ENCODE data around the gene PDCL2. TPM values are rescaled to one million over a fixed set of nuclear protein-coding genes. Genes with fewer than 3 reads are reported as not detected.
"Not testable (repeated sequence)": the region's sequence is repeated elsewhere in the genome, so short reads cannot be mapped to it uniquely, and the experiment has no call there.

The PDCL2 gene
- total RNA-seq, 3 donors from 2014 or later (not counting 1 experiment from before 2014, with no cell fraction given), result not detected

DNA sequence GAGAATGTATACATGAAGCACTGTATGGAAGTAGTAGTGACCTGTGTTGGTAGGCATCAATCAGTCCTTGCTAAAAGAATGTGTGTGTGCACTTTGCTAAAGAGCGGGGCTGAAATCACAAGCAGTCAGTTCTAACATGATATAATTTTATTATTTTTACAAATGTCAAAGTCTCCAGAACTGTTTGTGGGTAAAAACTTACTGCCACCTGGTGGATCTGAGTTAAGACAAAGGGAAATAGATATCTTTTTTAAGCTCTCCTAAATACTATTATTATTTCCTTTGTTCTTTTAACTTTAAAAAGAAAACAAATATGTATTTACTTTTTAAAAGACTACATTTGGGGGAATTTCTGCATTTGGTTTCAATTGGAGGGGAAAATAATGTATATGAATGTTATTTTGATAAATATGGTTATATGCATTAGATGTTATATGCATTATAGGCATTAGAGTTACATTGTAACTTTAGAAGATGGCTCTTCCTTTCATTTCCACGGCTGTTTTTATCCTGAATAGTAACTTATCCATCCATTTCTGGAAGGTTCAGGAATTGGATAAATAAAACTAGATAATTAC, 37.5 kb downstream of the PDCL2 start:
- Histone ChIP-seq H3K9me3 (ENCODE audit: control insufficient read depth, insufficient read depth, low read length) (no peaks in the 10 kb centered on the region), H3K4me1 (ENCODE audit: control insufficient read depth, insufficient read depth, low read length) (no peaks in the 10 kb centered on the region), H3K36me3 (ENCODE audit: control insufficient read depth, insufficient read depth, low read length) (no peaks in the 10 kb centered on the region), H3K27me3 (ENCODE audit: control insufficient read depth, insufficient read depth, low read length) (no peaks in the 10 kb centered on the region), H3K4me3 (ENCODE audit: low read length) (no peak overlapping the region), H3K27ac (ENCODE audit: low read length) (no peak overlapping the region)
- H3K27ac Mint-ChIP-seq, result no peak overlapping the region
- peak in 1 of 2 donors; percentile 69 for DNase-seq
- TF ChIP-seq CTCF (IDR thresholded peaks at IDR 0.05), result peak; percentile 30
- peak in 2 of 3 donors; percentile 35 to 39 for ATAC-seq
- 60% methylated on average over 1 of the region's 2 CpGs for WGBS (ENCODE audit: insufficient coverage)
- H3K27me3 Mint-ChIP-seq (ENCODE audit: low read depth in 2 of 2), result peaks cover 23 to 35% of the 10 kb centered on the region in 2 donors
- intact Hi-C loops (cut with micrococcal nuclease), result loop anchor here (1.0 to 10.0 kb wide), 2 partner anchors 242 to 580 kb away; no protein-coding TSS in a partner anchor
- H3K4me1 Mint-ChIP-seq, result no peaks in the 10 kb centered on the region
- H3K4me3 Mint-ChIP-seq, result no peak overlapping the region
- no peaks in the 10 kb centered on the region for H3K9me3 Mint-ChIP-seq
- no peaks in the 10 kb centered on the region for H3K36me3 Mint-ChIP-seq

- H3K4me1 Mint-ChIP-seq, result no peaks in the 10 kb centered on the region
- H3K4me3 Mint-ChIP-seq, result no peak overlapping the region
- no peaks in the 10 kb centered on the region for H3K36me3 Mint-ChIP-seq
- Histone ChIP-seq H3K27ac (ENCODE audit: low read length) (no peak overlapping the region), H3K36me3 (ENCODE audit: control insufficient read depth, insufficient read depth, low read length) (no peaks in the 10 kb centered on the region), H3K27me3 (ENCODE audit: control insufficient read depth, insufficient read depth, low read length) (no peaks in the 10 kb centered on the region), H3K9me3 (ENCODE audit: control insufficient read depth, insufficient read depth, low read length) (no peaks in the 10 kb centered on the region), H3K4me3 (ENCODE audit: low read length) (peak overlapping the region; percentile 4), H3K4me1 (ENCODE audit: control insufficient read depth, insufficient read depth, low read length) (no peaks in the 10 kb centered on the region)
- DNase-seq (peak in 1 of 2 donors; percentile 59), ATAC-seq (peak in 2 of 3 donors; percentile 42 to 54)
- no peak for TF ChIP-seq CTCF (IDR thresholded peaks at IDR 0.05)
- intact Hi-C loops (cut with micrococcal nuclease), result loop anchor here (1.0 to 10.0 kb wide), 2 partner anchors 241 to 579 kb away; no protein-coding TSS in a partner anchor
- H3K9me3 Mint-ChIP-seq, result no peaks in the 10 kb centered on the region
- 78% methylated on average over 10 of the region's 10 CpGs for WGBS (ENCODE audit: insufficient coverage)
- peaks cover 23 to 35% of the 10 kb centered on the region in 2 donors for H3K27me3 Mint-ChIP-seq (ENCODE audit: low read depth in 2 of 2)
- H3K27ac Mint-ChIP-seq, result no peak overlapping the region
Measured at GRCh38 chr4:55553441-55554201, 38.4 kb downstream of the PDCL2 start.

DNA sequence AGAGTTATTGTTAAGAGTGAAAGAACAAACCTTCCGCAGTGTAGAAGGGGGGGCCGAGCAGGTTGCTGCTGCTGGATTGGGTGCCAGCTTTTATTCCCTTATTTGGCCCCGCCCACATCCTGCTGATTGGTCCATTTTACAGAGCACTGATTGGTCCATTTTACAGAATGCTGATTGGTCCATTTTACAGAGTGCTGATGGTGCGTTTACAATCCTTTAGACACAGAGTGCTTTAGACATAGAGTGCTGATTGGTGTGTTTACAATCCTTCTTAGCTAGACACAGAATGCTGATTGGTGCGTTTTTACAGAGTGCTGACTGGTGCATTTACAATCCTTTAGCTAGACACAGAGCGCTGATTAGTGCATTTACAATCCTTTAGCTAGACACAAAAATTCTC, 40.1 kb downstream of the PDCL2 start:
- ATAC-seq; H3K9me3 Mint-ChIP-seq; H3K4me3 Mint-ChIP-seq; H3K27ac ChIP-seq (ENCODE audit: low read length); H3K4me1 ChIP-seq (ENCODE audit: control insufficient read depth, insufficient read depth, low read length); H3K27me3 ChIP-seq (ENCODE audit: control insufficient read depth, insufficient read depth, low read length); H3K4me1 Mint-ChIP-seq; H3K36me3 Mint-ChIP-seq; H3K27ac Mint-ChIP-seq; H3K4me3 ChIP-seq (ENCODE audit: low read length); H3K36me3 ChIP-seq (ENCODE audit: control insufficient read depth, insufficient read depth, low read length); H3K9me3 ChIP-seq (ENCODE audit: control insufficient read depth, insufficient read depth, low read length): not testable (repeated sequence)
- WGBS (ENCODE audit: insufficient coverage), result 95% methylated on average over 6 of the region's 6 CpGs
- peak in 1 of 2 donors; percentile 3 for DNase-seq
- intact Hi-C loops (cut with micrococcal nuclease), result loop anchor here (10.0 kb wide), 1 partner anchor 577 kb away; no protein-coding TSS in a partner anchor
- peaks cover 23 to 29% of the 10 kb centered on the region in 2 donors for H3K27me3 Mint-ChIP-seq (ENCODE audit: low read depth in 2 of 2)

DNA sequence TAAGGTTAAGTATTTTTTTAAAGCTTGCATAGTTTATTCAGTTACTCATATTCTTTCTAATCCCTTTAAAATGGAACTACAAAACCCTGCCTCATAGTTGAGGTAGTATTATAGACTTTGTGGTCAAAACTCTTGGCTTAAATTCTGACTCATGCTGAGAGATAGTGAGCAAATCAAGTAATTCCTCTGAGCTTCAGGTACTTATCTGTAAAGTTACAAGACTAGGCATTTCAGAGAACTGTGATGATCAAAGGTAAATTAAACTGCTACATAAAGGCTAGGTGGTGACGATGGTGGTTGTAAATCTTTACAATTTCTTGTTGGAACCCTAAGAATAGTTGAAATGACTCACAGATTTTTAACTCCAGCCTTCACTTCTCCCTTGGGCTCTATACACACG, 42.2 kb downstream of the PDCL2 start:
- peaks cover 16 to 23% of the 10 kb centered on the region in 2 donors for H3K27me3 Mint-ChIP-seq (ENCODE audit: low read depth in 2 of 2)
- peak overlapping the region; percentile 54 for H3K4me3 Mint-ChIP-seq
- no peaks in the 10 kb centered on the region for H3K4me1 ChIP-seq (ENCODE audit: control insufficient read depth, insufficient read depth, low read length)
- H3K27me3 ChIP-seq (ENCODE audit: control insufficient read depth, insufficient read depth, low read length), result no peaks in the 10 kb centered on the region
- H3K27ac Mint-ChIP-seq, result no peak overlapping the region
- no peak for TF ChIP-seq CTCF (IDR thresholded peaks at IDR 0.05)
- DNase-seq, result no peak
- WGBS (ENCODE audit: insufficient coverage), result 49% methylated on average over 2 of the region's 2 CpGs
- no peak for ATAC-seq
- intact Hi-C loops (cut with micrococcal nuclease), result loop anchor here (5.0 to 10.0 kb wide), 6 partner anchors 205 to 1488 kb away; partner anchors contain the start of genes CHIC2, EXOC1, REST and SRD5A3
- no peaks in the 10 kb centered on the region for H3K36me3 ChIP-seq (ENCODE audit: control insufficient read depth, insufficient read depth, low read length)
- no peaks in the 10 kb centered on the region for H3K9me3 ChIP-seq (ENCODE audit: control insufficient read depth, insufficient read depth, low read length)
- H3K9me3 Mint-ChIP-seq, result no peaks in the 10 kb centered on the region
- peaks cover 5 to 16% of the 10 kb centered on the region in 2 donors for H3K4me1 Mint-ChIP-seq
- H3K36me3 Mint-ChIP-seq, result no peaks in the 10 kb centered on the region
- no peak overlapping the region for H3K4me3 ChIP-seq (ENCODE audit: low read length)
- H3K27ac ChIP-seq (ENCODE audit: low read length), result no peak overlapping the region

All from natural killer cell (primary cell).